ENCODE measurements around the gene PNPLA3.
A peak's percentile ranks its signal among the peaks of the same experiment; 100 is the strongest.

Gene PNPLA3, protein sequence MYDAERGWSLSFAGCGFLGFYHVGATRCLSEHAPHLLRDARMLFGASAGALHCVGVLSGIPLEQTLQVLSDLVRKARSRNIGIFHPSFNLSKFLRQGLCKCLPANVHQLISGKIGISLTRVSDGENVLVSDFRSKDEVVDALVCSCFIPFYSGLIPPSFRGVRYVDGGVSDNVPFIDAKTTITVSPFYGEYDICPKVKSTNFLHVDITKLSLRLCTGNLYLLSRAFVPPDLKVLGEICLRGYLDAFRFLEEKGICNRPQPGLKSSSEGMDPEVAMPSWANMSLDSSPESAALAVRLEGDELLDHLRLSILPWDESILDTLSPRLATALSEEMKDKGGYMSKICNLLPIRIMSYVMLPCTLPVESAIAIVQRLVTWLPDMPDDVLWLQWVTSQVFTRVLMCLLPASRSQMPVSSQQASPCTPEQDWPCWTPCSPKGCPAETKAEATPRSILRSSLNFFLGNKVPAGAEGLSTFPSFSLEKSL

GRCh38 chr22:43923631-43924464, at the start of gene PNPLA3:
Gene PNPLA3, plus strand, starts transcription at chr22:43923805. Its CDS starts 107 bp downstream, at chr22:43923912.
- in situ Hi-C loops (cut with HindIII; ENCODE audit: low sequenced_read_pairs) = no loop called here
- peak within 1 kb of the TSS; percentile 66 for H3K4me3 ChIP-seq (ENCODE audit: low read depth, low read length)
- TF ChIP-seq CTCF (IDR thresholded peaks at IDR 0.05; ENCODE audit: low read depth, low read length) = peak; percentile 40
- DNase-seq (ENCODE audit: low read depth, low spot score) = peak; percentile 89

DNA sequence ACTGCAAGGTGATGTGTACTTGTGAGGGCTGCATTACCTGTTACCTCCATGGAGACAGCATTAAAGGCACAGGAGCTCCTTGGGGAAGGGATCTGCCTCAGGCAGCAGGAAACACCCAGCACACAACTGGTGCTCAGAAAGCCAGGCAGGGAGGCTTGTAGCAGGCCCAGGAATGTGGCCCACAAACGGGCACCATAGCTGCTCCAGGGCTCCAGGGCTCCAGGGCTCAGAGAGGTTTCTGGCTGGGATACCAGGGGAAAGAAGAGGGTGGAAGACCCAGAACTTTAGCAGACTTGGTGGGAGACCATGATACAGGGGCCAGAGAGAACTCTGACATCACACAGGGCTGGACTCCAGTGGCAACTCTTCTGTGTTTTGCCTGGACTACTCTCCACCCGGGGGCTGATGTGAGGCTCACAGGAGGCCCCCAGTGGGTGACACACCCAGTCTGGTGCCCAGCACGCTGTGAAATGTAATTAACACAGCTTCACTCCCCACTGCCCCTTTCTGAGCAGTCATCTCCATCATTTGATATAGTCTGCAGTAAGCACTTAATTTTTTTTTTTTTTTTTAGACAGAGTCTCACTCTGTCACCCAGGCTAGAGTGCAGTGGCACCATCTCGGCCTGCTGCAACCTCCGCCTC, 46.6 kb upstream of the PNPLA3 start:
- no peak for DNase-seq (ENCODE audit: low read depth, low spot score)
- no peak for TF ChIP-seq CTCF (IDR thresholded peaks at IDR 0.05; ENCODE audit: low read depth, low read length)
- in situ Hi-C loops (cut with HindIII; ENCODE audit: low sequenced_read_pairs) = no loop called here
- H3K4me3 ChIP-seq (ENCODE audit: low read depth, low read length) = no peak overlapping the region

- in situ Hi-C loops (cut with HindIII; ENCODE audit: low sequenced_read_pairs) = no loop called here
- no peak overlapping the region for H3K4me3 ChIP-seq (ENCODE audit: low read depth, low read length)
- DNase-seq (ENCODE audit: low read depth, low spot score) = no peak
- TF ChIP-seq CTCF (IDR thresholded peaks at IDR 0.05; ENCODE audit: low read depth, low read length) = no peak
Measured at GRCh38 chr22:43878079-43878795, 45.4 kb upstream of the PNPLA3 start.

- in situ Hi-C loops (cut with HindIII; ENCODE audit: low sequenced_read_pairs) = no loop called here
- H3K4me3 ChIP-seq (ENCODE audit: low read depth, low read length) = no peak overlapping the region
- no peak for DNase-seq (ENCODE audit: low read depth, low spot score)
- no peak for TF ChIP-seq CTCF (IDR thresholded peaks at IDR 0.05; ENCODE audit: low read depth, low read length)
Measured at GRCh38 chr22:43878831-43879550, 44.6 kb upstream of the PNPLA3 start.

- in situ Hi-C loops (cut with HindIII; ENCODE audit: low sequenced_read_pairs) = no loop called here
- no peak for TF ChIP-seq CTCF (IDR thresholded peaks at IDR 0.05; ENCODE audit: low read depth, low read length)
- H3K4me3 ChIP-seq (ENCODE audit: low read depth, low read length) = no peak overlapping the region
- no peak for DNase-seq (ENCODE audit: low read depth, low spot score)
Measured at GRCh38 chr22:43879901-43880540, 43.6 kb upstream of the PNPLA3 start.
